SK-N-SH (cell line): ENCODE data around the gene SLN. TPM values are rescaled to one million over a fixed set of nuclear protein-coding genes. Genes with fewer than 3 reads are reported as not detected.
A peak's percentile ranks its signal among the peaks of the same experiment; 100 is the strongest.

Experiments used
- CTCF ChIA-PET: fragments of 300-600, 350-600 bp; formaldehyde crosslinking; extraction: SDS; loops from one replicate; lab custom pipeline; 2021; lab: Yijun Ruan, JAX
- POLR2A ChIA-PET: fragments of 350-600 bp; sonication (Branson Sonifier 250); formaldehyde crosslinking; extraction: SDS; loops from one replicate; lab custom pipeline; 2020; ENCODE audit warnings: antibody characterized with exemption, inconsistent platforms; lab: Yijun Ruan, JAX
- DNase-seq: peaks from one replicate; pipeline ENCODE4 v3.0.0; 2012
- H2AFZ ChIP-seq: fragments of 200-600 bp; sonication (generic); 2 replicates; pipeline ENCODE4 v1.8.1; 2016; ENCODE audit warnings: antibody characterized with exemption, mild to moderate bottlenecking, low read depth
- H3F3A ChIP-seq: fragments of 200-600 bp; sonication (generic); replicated peaks from 2 replicates; pipeline ENCODE3; 2016; ENCODE audit warnings: antibody characterized with exemption, mild to moderate bottlenecking; ENCODE audit not compliant: insufficient read depth
- H3K27ac ChIP-seq, 2 experiments: fragments of 200-500 bp in 1 of 2; fragments of 200-600 bp in 1 of 2; sonication (Bioruptor generic) in 1 of 2; sonication (generic), shearing (Covaris generic) in 1 of 2; 2 replicates each; pipeline versions ENCODE4 v1.5.1 to v1.6.1; 2014 to 2016; ENCODE audit warnings: low read depth in 2 of 2, inconsistent platforms in 1 of 2, low read length in 1 of 2, mild to moderate bottlenecking in 1 of 2, mixed read lengths in 1 of 2
- H3K27me3 ChIP-seq: fragments of 200-600 bp; sonication (generic), shearing (Covaris generic); 2 replicates; pipeline ENCODE4 v1.6.1; 2016; ENCODE audit warnings: mixed run types; ENCODE audit not compliant: insufficient read depth
- H3K36me3 ChIP-seq, 2 experiments: fragments of 200-500 bp in 1 of 2; fragments of 200-600 bp in 1 of 2; sonication (Bioruptor generic) in 1 of 2; sonication (generic) in 1 of 2; replicated peaks in 1 of 2; 2 replicates each; pipeline versions ENCODE3 to v1.5.1; 2014 to 2016; ENCODE audit warnings: low read length in 1 of 2, mild to moderate bottlenecking in 1 of 2; ENCODE audit not compliant: insufficient read depth in 2 of 2, control insufficient read depth in 1 of 2
- H3K4me1 ChIP-seq, 2 experiments: fragments of 200-500 bp in 1 of 2; fragments of 200-600 bp in 1 of 2; sonication (Bioruptor generic) in 1 of 2; sonication (generic), shearing (Covaris generic) in 1 of 2; 2 replicates each; pipeline versions ENCODE4 v1.5.1 to v1.6.1; 2014 to 2016; ENCODE audit warnings: low read depth in 1 of 2, low read length in 1 of 2, mixed run types in 1 of 2; ENCODE audit not compliant: insufficient read depth in 2 of 2, control insufficient read depth in 1 of 2
- H3K4me2 ChIP-seq: fragments of 200-600 bp; sonication (generic), shearing (Covaris generic); 2 replicates; pipeline ENCODE4 v1.6.1; 2017; ENCODE audit warnings: mixed run types
- H3K4me3 ChIP-seq, 2 experiments: fragments of 200-500 bp in 1 of 2; fragments of 200-600 bp in 1 of 2; sonication (Bioruptor generic) in 1 of 2; sonication (generic), shearing (Covaris generic) in 1 of 2; 2 replicates each; pipeline versions ENCODE4 v1.5.1 to v1.8.1; 2014 to 2016; ENCODE audit warnings: low read depth in 2 of 2, inconsistent platforms in 1 of 2, low read length in 1 of 2, mild to moderate bottlenecking in 1 of 2, mixed read lengths in 1 of 2, moderate library complexity in 1 of 2
- H3K79me2 ChIP-seq: fragments of 200-600 bp; sonication (generic); 2 replicates; pipeline ENCODE4 v1.8.1; 2017; ENCODE audit warnings: mild to moderate bottlenecking; ENCODE audit not compliant: insufficient read depth
- H3K9ac ChIP-seq: fragments of 200-600 bp; sonication (generic); 2 replicates; pipeline ENCODE4 v1.6.1; 2017; ENCODE audit warnings: mixed run types
- H3K9me2 ChIP-seq: fragments of 200-600 bp; sonication (generic); 2 replicates; pipeline ENCODE4 v1.6.1; 2017; ENCODE audit warnings: mixed run types
- H3K9me3 ChIP-seq: fragments of 200-600 bp; sonication (generic); 2 replicates; pipeline ENCODE4 v1.6.1; 2017; ENCODE audit warnings: mixed run types, mild to moderate bottlenecking, moderate library complexity
- H4K20me1 ChIP-seq: fragments of 200-600 bp; sonication (generic); 2 replicates; pipeline ENCODE4 v1.6.1; 2017; ENCODE audit warnings: mild to moderate bottlenecking, mixed run types; ENCODE audit not compliant: insufficient read depth
- CHD2 ChIP-seq: fragments of 150-350 bp; IDR thresholded peaks from 2 replicates; pipeline ENCODE4 v1.6.1; 2018; ENCODE audit warnings: low read length; ENCODE audit not compliant: partially characterized antibody
- EP300 ChIP-seq, 2 experiments: IDR thresholded peaks; 2 replicates each; pipeline versions ENCODE4 v1.4.0 to v1.6.1; 2012; ENCODE audit warnings: borderline replicate concordance in 1 of 2, low read depth in 1 of 2, low read length in 1 of 2
- FOXJ3 ChIP-seq: sonication (generic); formaldehyde crosslinking; IDR thresholded peaks from 2 replicates; pipeline ENCODE4 v1.5.1; 2020; ENCODE audit warnings: mild to moderate bottlenecking, missing genetic modification reagents
- GABPA ChIP-seq: IDR thresholded peaks from 2 replicates; pipeline ENCODE4 v1.4.0; 2012; ENCODE audit warnings: low read depth, mild to moderate bottlenecking
- MXI1 ChIP-seq: IDR thresholded peaks from 2 replicates; pipeline ENCODE4 v1.6.1; 2012; ENCODE audit warnings: mild to moderate bottlenecking, low read depth, low read length, improper control_type of control experiment
- TCF12 ChIP-seq: IDR thresholded peaks from 2 replicates; pipeline ENCODE4 v1.4.0; 2012
- WGBS: methylation state at CpG from one replicate; pipeline ENCODE4 v1.1.6; 2017; ENCODE audit warnings: low lambda C conversion rate; 5-methylcytosine and 5-hydroxymethylcytosine counted together
- polyA plus RNA-seq, 3 experiments: library from polyadenylated mRNA; depleted of rRNA; stranded (reverse); fragments of >200 nt; gene quantifications; 2 replicates each; pipeline ENCODE4 v1.2.3, GENCODE V29; 2012
- TF ChIP-seq, protein P1 (sequence below): IDR thresholded peaks from 2 replicates; pipeline ENCODE4 v1.6.1; 2012; ENCODE audit warnings: mild to moderate bottlenecking, low read depth, low read length, moderate library complexity
- TF ChIP-seq, protein P2 (sequence below): IDR thresholded peaks from 2 replicates; pipeline ENCODE4; 2012
- TF ChIP-seq, protein P3 (sequence below): IDR thresholded peaks from 2 replicates; pipeline ENCODE4 v1.4.0; 2012; ENCODE audit warnings: low read depth, borderline replicate concordance
- TF ChIP-seq, protein P4 (sequence below): fragments of 150-350 bp; IDR thresholded peaks from 2 replicates; pipeline ENCODE4 v1.6.1; 2017; ENCODE audit warnings: antibody characterized with exemption, low read length, low read depth, borderline replicate concordance
- TF ChIP-seq, protein P5 (sequence below): fragments of 200-600 bp; sonication (generic); IDR thresholded peaks from 2 replicates; pipeline ENCODE4 v1.6.1; 2017; ENCODE audit warnings: antibody characterized with exemption, mild to moderate bottlenecking, moderate library complexity

The SLN gene
- polyA plus RNA-seq, 1 of the 3 experiments (the other 2 are of a cell fraction): not detected

DNA sequence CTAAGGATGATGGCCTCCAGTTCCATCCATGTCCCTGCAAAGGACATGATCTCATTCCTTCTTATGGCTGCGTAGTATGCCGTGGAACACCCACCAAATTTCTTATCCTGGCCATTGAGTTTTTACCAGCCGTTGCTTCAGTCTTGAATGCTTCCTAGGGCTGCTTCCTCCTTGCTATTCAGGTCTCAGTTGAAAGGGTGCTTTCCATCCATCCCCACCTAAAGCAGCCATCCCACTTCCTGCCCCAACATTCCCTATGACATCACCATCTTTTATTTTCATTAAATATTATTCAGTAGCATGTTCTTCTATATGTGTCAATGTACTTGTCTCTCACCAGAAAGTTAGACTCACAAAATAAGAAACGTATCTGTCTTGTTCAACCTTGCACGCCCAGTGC is 40.7 kb upstream of the SLN start:
- H3K4me2 ChIP-seq: no peak overlapping the region
- no peak overlapping the region for H3K9ac ChIP-seq
- peak overlapping the region in 1 of 2 experiments; percentile 44; a peak in 1 of 4 replicates for H3K27ac ChIP-seq
- no peaks in the 10 kb centered on the region for H3K9me2 ChIP-seq
- ChIA-PET POLR2A (no interaction called here), CTCF (no interaction called here)
- no peaks in the 10 kb centered on the region for H4K20me1 ChIP-seq
- 51% methylated on average over 5 of the region's 5 CpGs for WGBS
- H3K4me3 ChIP-seq: no peak overlapping the region
- no peaks in the 10 kb centered on the region for H3K36me3 ChIP-seq
- no peaks in the 10 kb centered on the region for H3F3A ChIP-seq
- H3K9me3 ChIP-seq: no peaks in the 10 kb centered on the region
- H3K79me2 ChIP-seq: no peaks in the 10 kb centered on the region
- TF ChIP-seq EP300 (IDR thresholded peaks at IDR 0.05; ENCODE audit: borderline replicate concordance in 1 of 2, low read depth in 1 of 2, low read length in 1 of 2) (no peak), TCF12 (no peak), FOXJ3 (CRISPR knock-in tag) (no peak), MXI1 (no peak), CHD2 (no peak), GABPA (no peak)
- TF ChIP-seq, protein P1, sequence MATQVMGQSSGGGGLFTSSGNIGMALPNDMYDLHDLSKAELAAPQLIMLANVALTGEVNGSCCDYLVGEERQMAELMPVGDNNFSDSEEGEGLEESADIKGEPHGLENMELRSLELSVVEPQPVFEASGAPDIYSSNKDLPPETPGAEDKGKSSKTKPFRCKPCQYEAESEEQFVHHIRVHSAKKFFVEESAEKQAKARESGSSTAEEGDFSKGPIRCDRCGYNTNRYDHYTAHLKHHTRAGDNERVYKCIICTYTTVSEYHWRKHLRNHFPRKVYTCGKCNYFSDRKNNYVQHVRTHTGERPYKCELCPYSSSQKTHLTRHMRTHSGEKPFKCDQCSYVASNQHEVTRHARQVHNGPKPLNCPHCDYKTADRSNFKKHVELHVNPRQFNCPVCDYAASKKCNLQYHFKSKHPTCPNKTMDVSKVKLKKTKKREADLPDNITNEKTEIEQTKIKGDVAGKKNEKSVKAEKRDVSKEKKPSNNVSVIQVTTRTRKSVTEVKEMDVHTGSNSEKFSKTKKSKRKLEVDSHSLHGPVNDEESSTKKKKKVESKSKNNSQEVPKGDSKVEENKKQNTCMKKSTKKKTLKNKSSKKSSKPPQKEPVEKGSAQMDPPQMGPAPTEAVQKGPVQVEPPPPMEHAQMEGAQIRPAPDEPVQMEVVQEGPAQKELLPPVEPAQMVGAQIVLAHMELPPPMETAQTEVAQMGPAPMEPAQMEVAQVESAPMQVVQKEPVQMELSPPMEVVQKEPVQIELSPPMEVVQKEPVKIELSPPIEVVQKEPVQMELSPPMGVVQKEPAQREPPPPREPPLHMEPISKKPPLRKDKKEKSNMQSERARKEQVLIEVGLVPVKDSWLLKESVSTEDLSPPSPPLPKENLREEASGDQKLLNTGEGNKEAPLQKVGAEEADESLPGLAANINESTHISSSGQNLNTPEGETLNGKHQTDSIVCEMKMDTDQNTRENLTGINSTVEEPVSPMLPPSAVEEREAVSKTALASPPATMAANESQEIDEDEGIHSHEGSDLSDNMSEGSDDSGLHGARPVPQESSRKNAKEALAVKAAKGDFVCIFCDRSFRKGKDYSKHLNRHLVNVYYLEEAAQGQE: no peak
- TF ChIP-seq, protein P2, sequence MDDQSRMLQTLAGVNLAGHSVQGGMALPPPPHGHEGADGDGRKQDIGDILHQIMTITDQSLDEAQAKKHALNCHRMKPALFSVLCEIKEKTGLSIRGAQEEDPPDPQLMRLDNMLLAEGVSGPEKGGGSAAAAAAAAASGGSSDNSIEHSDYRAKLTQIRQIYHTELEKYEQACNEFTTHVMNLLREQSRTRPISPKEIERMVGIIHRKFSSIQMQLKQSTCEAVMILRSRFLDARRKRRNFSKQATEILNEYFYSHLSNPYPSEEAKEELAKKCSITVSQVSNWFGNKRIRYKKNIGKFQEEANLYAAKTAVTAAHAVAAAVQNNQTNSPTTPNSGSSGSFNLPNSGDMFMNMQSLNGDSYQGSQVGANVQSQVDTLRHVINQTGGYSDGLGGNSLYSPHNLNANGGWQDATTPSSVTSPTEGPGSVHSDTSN: no peak
- TF ChIP-seq, protein P3, sequence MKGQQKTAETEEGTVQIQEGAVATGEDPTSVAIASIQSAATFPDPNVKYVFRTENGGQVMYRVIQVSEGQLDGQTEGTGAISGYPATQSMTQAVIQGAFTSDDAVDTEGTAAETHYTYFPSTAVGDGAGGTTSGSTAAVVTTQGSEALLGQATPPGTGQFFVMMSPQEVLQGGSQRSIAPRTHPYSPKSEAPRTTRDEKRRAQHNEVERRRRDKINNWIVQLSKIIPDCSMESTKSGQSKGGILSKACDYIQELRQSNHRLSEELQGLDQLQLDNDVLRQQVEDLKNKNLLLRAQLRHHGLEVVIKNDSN: no peak
- TF ChIP-seq, protein P4, sequence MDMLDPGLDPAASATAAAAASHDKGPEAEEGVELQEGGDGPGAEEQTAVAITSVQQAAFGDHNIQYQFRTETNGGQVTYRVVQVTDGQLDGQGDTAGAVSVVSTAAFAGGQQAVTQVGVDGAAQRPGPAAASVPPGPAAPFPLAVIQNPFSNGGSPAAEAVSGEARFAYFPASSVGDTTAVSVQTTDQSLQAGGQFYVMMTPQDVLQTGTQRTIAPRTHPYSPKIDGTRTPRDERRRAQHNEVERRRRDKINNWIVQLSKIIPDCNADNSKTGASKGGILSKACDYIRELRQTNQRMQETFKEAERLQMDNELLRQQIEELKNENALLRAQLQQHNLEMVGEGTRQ: no peak
- no peak for DNase-seq
- H2AFZ ChIP-seq: no peak overlapping the region
- no peaks in the 10 kb centered on the region for H3K4me1 ChIP-seq
- no peaks in the 10 kb centered on the region for H3K27me3 ChIP-seq

DNA sequence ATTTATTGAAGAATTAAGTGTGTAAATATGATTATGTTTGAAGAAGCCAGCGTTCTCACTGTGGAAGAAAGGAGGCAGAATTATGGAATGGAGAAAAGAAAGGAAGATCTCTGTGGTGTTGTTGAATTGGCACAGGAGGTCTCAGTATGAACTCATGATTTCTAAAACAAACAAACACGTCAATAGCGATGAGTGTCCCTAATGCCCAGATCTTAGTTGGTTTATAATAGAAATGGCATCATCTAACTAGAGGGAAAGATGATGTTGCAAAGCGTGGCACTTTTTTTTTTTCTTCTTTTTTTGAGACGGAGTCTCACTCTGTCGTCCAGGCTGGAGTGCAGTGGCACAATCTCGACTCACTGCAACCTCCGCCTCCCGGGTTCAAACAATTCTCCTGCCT is 39.2 kb upstream of the SLN start:
- 55% methylated on average over 9 of the region's 9 CpGs for WGBS
- H3F3A ChIP-seq: no peaks in the 10 kb centered on the region
- H3K27ac ChIP-seq: no peak overlapping the region
- no peaks in the 10 kb centered on the region for H3K36me3 ChIP-seq
- no peak for DNase-seq
- no peaks in the 10 kb centered on the region for H3K9me2 ChIP-seq
- no peak overlapping the region for H3K9ac ChIP-seq
- H3K9me3 ChIP-seq: no peaks in the 10 kb centered on the region
- POLR2A ChIA-PET: no interaction called here
- no peaks in the 10 kb centered on the region for H3K27me3 ChIP-seq
- no peak overlapping the region for H2AFZ ChIP-seq
- H3K4me2 ChIP-seq: no peak overlapping the region
- TF ChIP-seq, protein P5, sequence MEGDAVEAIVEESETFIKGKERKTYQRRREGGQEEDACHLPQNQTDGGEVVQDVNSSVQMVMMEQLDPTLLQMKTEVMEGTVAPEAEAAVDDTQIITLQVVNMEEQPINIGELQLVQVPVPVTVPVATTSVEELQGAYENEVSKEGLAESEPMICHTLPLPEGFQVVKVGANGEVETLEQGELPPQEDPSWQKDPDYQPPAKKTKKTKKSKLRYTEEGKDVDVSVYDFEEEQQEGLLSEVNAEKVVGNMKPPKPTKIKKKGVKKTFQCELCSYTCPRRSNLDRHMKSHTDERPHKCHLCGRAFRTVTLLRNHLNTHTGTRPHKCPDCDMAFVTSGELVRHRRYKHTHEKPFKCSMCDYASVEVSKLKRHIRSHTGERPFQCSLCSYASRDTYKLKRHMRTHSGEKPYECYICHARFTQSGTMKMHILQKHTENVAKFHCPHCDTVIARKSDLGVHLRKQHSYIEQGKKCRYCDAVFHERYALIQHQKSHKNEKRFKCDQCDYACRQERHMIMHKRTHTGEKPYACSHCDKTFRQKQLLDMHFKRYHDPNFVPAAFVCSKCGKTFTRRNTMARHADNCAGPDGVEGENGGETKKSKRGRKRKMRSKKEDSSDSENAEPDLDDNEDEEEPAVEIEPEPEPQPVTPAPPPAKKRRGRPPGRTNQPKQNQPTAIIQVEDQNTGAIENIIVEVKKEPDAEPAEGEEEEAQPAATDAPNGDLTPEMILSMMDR: no peak
- TF ChIP-seq, all 33 proteins: peak for 0
- CTCF ChIA-PET: no interaction called here
- H3K79me2 ChIP-seq: no peaks in the 10 kb centered on the region
- H3K4me1 ChIP-seq: no peaks in the 10 kb centered on the region
- H3K4me3 ChIP-seq: no peak overlapping the region
- no peaks in the 10 kb centered on the region for H4K20me1 ChIP-seq
